HTERT RPE-1 (cell line): ENCODE data around the gene AKT2.
"Not testable (repeated sequence)": the region's sequence is repeated elsewhere in the genome, so short reads cannot be mapped to it uniquely, and the experiment has no call there.

Experiments used
- in situ Hi-C: fragments of 300-500 bp; cut with MboI; formaldehyde crosslinking; loops from 4 replicates; pipeline ENCODE4 v1.14.3; 2020; ENCODE audit warnings: low sequenced_read_pairs

The AKT2 gene

DNA sequence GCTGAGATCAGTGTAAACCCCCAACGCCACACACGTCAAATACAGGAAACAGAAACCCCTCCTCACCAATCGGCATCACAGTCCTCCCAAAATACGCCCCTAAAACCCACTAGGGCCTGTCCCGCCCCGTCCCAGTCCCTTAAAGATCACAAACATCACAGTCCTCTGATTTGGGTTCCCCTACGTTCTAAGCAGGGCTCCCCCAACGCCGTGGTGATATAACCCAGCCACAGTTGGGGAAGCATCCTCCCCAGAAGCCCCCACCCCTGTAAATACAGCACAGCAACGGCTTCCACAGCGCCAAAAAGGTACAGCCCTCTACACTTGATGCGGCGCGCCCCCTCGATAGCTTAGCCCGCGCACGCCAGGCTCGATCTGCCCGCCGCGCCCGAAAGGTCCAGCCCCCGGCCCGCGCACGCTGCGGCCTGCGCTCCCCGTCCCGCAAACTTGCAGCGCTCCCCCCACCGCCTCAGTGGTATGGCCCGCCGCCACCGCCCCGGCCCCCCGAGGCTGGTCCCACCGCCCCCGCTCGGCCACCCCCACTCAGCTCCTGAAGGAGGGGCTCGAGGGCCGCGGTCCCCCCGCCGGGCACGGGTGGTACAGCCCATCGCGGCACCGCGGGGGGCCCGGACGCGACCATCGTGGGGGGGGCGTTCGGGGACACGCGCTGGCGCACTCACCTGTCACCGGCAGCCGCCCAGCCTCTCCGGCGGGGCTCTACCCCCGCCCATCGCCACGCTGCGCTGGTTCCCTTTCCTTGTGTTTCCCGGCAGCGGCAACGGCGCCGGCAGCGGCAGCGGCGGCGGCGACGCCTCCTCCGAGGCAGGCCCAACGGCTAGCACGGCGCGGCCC, at the start of gene AKT2:
AKT2 (minus strand) TSS at position 845 of the 852 bp plus-strand sequence. CDS start 20,078 bp downstream, outside the sequence.
- in situ Hi-C loops, result no loop called here

DNA sequence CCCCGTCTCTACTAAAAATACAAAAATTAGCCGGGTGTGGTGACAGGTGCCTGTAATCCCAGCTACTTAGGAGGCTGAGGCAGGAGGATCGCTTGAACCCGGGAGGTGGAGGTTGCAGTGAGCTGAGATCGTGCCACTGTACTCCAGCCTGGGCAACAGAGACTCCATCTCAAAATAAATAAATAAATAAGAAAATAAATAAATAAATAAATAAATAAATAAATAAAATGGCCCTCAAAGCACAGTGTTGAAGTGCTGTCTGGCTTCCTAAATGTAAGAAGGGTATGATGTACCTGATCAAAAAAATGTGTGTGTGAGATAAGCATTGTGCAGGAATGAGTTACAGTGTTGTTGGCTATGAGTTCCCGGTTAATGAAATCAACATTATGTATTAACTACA, 47.9 kb upstream of the AKT2 start:
- in situ Hi-C loops, result not testable (repeated sequence)

DNA sequence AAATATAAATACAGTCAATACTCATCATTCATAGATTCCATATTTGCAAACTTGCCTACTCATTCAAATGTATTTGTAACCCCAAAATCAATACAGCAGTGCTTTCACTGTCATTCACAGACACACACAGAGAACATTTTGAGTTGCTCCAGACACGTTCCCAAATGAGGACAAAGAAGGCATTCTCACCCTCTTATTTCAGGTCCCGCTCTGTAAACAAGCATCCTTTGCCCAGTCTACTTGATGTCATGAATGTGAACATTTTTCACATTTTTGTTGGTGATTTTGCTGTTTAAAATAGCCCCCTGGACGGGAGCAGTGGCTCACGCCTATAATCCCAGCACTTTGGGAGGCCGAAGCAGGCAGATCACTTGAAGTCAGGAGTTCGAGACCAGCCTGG, 47.5 kb upstream of the AKT2 start:
- in situ Hi-C loops, result no loop called here

DNA sequence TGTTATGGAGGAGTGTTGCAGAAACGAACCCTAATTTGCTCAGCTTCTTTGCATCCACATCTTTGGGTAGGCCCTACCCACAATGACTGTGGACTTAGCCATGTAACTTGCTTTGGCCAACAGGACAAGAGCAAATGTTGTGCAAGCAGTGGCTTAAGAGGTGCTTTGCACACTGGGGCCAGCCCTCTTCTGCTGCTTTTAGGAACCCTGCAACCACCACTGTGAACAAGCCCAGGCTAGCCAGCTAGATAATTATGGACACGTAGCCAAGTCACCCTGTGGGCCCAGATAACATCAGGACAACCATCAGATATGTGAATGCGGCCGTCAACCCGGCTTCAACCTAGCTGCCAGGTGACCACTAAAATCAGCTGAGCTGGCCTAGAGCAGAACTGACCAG, 45.9 kb upstream of the AKT2 start:
- in situ Hi-C loops, result no loop called here

DNA sequence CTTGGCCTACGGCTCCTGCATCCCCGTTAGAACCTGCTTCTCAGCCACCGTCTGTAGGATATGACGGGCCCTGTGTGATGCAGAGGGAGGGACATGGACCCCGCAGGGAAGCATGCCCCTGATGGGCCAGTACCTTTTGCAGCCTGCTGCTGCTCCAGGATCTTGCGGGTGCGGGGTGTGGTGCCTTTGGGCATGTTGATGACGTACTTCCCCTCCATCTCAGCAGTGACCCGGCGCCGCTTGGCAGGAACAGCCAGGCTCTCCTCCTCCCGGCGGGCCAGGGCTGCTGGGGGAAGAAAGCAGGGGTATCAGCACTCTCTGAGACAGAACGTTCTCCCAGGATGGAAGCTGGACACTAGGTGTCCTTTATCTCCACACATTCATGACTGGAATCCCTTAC, 41.1 kb upstream of the AKT2 start:
- in situ Hi-C loops, result no loop called here

DNA sequence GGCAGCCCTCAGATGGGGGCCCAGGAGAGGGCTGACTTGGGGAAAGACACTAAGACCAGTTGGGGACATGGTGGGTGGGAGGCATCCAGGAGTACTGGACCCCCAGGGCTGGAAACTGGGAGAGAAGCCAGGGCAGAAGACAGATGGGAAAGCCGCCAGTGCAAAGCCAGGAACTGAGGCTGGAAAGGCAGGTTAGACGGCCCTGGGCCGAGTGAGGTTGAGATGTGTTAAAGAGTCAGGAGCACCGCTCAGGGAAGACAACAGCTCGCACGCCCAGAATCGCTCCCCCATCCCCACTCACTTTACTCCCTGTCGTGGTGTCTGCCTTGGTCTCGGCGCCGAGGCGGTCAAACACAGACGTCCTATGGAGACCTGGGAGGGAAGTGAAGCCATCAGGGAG, 38.6 kb upstream of the AKT2 start:
- in situ Hi-C loops, result no loop called here

DNA sequence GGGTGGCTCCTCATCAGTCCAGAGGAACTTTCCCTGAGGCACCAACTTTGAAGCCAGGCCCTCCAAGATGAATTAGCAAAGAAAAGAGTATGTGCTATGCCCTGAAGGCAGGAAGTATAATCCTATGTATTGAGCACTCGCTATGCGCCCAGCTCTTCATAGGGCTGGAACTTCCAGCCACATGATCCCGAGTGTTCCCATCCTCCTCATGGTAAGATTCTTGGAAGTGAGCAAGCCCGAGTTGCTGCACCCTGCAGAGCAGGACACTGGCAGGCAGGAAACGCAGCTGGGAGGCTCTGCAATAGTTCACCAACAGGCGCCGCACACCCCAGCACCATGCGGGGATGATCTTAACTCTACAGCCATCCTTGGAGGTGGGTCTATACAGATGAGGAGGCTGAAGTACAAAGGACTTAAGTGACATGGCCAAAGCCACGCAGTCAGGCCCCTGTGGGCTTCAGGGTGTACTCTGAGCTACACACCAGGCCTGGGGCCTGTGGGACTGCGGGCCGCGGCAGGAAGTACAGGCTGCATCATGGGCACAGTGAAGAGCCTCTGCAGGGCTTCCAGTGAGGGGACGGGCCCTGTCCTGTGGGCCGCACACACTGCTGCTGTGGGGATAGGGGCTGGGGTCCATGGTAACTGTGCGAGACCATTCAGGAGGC, 37.9 kb upstream of the AKT2 start:
- in situ Hi-C loops, result no loop called here

DNA sequence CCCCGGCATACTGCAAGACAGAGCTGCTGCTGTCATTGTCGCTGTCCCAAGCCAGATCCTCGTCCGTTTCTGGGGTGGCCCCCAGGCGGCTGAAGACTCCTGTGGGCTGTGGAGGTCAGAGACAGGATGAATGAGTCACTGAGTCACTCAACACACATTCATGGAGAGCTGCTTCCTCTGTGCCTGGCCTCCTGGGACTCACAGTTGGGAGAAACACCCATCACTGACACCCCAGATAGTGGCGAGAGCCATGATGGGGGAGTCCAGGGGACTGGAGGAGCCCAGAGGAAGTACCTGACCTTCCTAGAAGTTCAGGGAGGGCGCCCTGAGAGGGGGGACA, 37.1 kb upstream of the AKT2 start:
- in situ Hi-C loops, result no loop called here

DNA sequence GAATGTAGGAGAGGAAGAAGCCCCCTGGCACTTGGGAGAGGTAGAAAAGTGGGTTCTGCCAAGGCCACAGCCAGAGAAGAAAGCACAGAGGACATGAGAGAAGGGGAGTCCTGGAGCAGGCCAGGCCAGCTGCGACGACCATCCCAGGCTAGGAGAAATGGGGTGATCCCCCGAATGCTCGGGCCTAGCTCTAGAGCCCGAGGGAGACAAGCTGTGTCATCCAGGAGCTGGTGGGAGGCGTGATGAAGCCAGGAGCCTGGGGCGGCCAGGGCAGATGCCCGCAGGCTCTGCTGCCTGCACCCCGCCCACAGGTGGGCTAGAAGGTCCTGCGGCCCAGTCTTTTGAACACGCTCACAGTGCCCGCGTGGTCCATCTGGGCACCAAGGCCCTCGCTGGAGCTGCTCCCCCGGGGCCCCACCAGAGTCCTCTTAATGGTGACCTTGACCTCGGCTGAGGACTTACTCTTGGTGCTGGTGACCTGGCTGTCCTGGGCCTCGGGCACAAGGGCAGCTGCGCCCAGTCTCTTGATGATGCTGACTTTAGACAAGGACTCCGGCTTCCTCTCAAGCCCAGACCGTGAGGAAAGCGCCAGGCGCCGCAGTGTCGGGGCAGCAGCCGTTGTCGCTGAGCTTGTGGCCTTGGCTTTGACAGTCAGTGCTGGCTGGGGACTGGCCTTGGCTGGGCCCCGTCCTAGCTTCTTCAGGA, 36.6 kb upstream of the AKT2 start:
- in situ Hi-C loops, result no loop called here

DNA sequence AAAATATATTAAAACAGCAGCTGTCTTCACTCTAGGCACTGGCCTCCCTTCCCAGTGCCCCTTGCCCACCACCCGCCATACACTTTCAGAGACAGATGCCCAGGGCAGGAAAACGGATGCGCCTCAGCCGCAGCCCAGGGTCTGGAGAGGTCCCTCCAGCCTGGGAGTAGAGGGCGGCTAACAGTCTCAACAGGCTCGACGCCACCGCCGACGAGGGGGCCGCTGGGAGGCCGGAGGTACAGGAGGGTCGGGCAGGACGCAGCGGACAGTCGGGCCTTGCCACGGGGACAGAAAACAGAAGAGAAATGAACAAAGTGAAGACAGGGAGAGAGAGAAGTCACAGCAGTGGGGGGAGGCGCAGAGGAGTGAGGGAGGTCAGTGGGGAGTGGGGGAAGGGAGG, 35.9 kb upstream of the AKT2 start:
- in situ Hi-C loops, result no loop called here

DNA sequence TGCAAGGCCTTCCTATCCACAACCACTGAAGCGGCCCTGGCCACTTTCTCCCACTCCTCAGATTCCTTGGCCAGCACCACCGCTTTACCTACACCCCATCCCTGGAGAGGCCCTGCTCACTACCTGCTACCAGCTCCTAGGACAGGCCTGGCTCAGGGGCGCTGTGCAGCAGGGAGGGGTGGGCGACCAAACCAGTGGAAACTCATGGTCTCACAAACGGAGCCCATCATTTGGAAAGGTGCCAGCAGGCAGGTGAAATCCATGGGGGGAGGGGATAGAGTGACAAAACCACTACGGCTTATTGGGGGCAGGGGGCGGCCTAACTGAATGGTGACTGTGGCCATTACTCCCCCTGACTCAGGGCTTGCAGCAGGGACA, 35.4 kb upstream of the AKT2 start:
- in situ Hi-C loops, result no loop called here

DNA sequence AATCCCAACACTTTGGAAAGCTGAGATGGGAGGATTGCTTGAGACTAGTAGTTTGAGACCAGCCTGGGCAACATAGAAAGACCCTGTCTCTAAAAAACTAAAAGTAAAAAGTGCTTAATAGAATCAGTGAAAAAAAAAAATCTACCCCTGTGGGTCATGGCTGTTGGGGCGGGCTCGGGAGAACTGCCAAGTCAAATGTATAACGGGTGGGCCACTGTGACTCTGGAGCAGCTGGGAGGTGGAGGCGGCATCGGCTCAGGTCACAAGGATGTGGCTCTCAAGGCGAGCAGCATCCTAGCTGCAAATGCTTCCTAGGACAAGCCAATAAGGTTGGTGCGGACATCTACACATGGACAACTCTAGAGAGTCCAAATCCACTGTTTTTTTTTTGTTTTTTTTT, 32.2 kb upstream of the AKT2 start:
- in situ Hi-C loops, result no loop called here

DNA sequence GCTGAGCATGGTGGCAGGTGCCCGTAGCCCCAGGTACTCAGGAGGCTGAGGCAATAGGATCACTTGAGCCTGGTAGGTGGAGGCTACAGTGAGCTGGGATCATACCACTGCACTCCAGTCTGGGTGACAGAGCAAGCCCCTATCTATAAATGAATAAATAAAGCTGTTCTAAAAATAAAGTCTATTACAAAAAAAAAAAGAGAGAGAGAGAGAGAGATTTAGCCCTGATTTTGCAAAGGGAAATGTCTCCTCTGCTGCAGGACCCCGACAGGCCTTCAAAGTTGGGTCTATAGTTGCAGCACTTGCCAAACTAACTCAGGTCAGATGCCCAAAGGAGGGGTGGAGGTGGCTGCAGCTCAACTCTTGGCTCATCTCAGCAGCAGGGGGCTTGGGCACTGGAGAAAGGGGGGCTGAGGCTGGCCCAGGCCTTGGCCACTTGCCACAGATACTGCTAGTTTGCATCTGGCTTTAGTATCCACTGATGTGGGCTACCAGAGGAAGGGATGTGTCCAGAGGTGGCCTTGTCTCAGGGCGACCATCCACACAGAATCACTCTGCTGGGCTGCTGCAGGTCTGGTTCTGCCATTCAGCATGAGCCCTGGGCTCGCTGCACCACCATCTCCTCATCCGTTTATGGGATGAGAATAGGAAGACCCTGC, 30.8 kb upstream of the AKT2 start:
- in situ Hi-C loops, result no loop called here

DNA sequence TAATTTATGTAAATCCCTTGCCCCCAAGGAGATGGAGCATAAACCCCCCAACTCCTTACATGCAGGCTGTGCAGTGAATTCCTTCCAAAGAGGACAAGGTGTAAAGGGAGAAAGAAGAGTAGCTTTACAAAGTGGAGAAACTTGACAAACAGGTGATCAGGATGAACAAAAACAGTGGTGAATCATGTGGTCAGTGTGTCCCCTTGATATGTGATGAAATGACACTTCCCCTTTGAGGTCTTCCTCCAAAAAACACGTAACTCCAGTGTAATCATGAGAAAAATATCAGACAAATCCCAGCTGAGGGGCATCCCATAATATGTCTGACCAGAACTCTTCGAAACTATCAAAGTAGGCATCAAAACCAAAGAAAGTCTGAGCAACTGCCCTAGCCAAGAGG, 29.5 kb upstream of the AKT2 start:
- in situ Hi-C loops, result no loop called here

DNA sequence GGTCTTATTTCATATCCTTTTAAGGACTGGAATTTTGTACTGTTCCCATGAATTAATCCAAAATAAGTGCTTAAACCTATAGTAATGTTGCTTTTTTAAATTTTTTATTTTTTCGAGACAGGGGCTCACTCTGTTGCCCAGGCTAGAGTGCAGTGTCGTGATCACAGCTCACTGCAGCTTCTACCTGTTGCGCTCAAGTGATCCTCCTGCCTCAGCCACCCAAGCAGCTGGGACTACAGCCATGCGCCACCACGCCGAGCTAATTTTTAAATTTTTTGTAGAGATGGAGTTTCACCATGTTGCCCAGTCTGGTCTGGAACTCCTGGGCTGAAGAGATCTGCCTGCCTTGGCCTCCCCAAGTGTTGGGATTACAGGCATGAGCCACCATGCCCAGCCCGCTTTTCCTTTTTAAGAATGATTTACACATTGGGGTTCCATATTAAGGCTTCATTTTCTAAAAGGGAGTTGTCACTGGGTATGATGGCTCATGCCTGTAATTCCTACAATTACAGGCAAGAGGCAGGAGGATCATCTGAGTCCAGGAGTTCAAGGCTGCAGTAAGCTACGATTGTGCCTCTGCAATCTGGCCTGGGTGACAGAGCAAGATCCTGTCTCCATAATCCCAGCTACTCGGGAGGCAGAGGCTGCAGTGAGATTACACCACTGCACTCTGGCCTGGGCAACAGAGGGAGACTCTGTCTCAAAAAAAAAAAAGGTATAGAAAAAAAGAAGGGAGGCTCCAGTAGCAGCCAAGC, 28.3 kb upstream of the AKT2 start:
- in situ Hi-C loops, result no loop called here

DNA sequence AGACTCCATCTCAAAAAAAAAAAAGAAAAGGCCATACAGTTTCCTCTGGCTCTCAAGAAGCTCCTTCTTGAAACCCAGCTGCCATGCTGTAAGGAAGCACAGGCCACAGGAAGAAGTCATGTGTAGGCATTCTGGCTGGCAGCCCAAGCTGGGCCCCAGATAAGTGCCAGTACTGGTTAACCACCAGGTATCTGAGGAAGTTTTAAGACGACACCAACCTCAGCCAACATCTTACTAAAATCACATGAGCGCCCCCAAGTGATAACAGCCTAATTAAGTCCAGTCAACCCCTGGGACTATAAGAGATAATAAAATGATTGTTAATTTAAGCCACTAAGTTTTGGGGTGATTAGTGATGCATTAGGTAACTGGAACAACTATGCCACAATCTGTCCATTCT, 27.4 kb upstream of the AKT2 start:
- in situ Hi-C loops, result no loop called here

DNA sequence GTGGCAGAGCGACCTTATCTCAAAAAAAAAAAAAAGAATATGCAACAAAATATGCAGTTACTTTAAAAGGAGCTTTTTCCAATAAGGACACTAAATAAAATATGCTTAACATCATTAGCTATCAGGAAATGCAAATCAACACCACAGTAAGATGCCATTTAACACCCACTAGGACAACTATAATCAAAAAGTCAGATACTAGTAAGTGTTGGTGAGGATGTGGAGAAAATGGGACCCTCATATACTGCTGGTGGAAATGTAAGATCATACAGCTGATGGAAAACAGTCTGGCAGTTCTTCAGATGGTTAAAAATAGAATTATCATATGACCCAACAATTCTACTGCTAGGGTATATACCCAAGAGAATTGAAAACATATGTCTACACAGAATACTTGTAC, 24.5 kb upstream of the AKT2 start:
- in situ Hi-C loops, result no loop called here

DNA sequence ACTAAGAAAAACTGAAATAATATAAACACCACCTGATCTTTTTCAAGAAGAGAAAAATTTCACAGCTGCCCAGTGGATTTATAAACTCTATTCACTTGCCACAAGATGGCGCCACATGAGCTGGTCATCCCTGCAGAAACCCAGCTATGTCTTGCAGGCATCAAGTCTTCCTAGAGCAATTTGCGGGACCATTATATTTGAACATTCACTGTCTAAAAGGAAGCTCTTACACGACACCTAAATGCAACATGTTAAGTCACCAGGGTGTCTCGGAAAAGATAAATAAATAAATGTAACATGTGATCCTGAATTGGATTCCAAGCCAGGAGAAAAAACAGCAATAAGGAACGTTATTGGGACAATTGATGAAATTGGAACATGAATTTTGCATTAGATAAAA, 20.3 kb upstream of the AKT2 start:
- in situ Hi-C loops, result no loop called here

DNA sequence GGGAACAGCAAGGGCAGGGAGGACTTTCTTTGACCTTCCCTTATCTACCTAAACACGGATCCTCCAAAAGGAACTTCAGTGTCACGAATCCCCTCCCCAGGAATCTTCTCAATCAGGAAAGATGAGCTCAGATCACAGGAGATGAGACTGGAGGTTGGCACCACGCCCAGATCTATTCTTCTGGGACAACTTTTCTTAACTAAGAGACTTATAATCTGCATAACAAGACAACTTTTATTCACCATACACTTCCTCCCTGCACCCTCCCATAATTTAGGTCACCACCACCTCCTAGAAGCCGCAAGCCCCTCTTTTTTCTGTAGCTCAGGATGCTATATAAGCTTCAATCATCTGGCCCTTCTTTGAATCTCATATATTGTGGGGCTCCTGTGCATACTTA, 19.2 kb upstream of the AKT2 start:
- in situ Hi-C loops, result no loop called here

DNA sequence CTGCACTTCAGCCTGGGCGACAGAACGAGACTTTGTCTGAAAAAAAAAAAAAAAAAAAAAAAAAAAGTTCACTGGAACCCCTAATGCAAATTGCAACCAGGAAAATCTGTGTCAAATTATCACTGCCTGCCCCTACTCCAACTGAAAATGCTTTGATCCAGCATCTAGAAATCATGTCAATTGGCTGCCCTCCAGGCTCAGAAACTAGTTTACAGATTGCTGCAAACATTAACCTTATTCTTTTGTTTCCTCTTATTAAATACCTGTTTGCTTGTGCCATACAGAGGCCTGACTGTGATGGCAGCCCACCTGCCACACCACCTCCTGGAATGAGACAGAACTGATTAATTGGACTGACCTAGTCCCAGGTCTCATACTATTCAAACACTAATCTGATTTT, 18.6 kb upstream of the AKT2 start:
- in situ Hi-C loops, result no loop called here
